ENCODE measurements around the gene APOOL. TPM values are rescaled to one million over a fixed set of nuclear protein-coding genes. Genes with fewer than 3 reads are reported as not detected.
A peak's percentile ranks its signal among the peaks of the same experiment; 100 is the strongest.

The APOOL gene
- total RNA-seq, 4 donors from 2014 or later: 1.1 to 11.2 (median 7.2) TPM

DNA sequence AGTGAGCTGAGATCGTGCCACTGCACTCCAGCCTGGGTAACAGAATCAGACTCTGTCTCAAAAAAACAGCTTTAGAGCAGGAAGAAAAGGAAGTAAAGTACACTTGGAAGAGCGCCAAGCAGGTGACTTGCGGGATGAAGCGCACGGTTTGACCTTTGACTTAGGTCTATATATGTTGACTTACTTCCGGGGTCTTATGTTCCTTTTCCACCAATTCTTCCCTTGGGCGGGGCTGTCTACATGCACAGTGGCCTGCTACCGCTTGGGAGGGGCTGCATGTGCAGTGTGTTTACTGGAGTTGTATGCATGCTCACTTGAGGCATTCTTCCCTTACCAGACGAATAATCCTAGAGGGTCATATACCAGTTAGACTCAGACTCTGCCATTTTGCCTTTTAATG lies 108.6 kb downstream of the APOOL start:
- in situ Hi-C loops (cut with MboI; ENCODE audit: low pct_ligation_motif_present in 1 of 4, low pct_unique_long_range_greater_than_20kb in 1 of 4, low sequenced_read_pairs in 3 of 4) (loop anchor here (10.0 to 25.0 kb wide), 3 partner anchors 425 to 450 kb away; no protein-coding TSS in a partner anchor), intact Hi-C loops (cut with DNase I; ENCODE audit: low total_unique reads) (no loop called here)

DNA sequence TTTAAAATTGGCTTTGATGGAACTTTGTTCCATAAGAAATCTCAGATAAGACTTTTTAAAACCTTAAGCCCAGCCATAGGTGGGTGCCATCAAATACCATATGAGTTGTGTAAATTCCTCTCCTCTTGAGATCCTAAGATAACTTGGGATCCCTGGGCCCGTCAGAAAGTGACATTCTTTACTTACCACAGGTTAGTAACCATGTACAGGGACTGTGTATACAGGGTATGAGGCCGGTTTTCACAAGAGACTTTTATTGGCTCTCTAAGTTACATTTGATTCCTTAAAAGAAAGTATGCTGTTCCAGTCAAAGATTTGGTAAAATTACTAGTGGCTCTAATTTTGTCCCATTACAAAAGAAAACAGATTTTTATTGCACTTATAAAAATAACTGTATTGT lies 110.1 kb downstream of the APOOL start:
- no peaks in the 10 kb centered on the region for H3K36me3 ChIP-seq
- H3K27ac ChIP-seq: no peak overlapping the region
- TF ChIP-seq, protein P1, sequence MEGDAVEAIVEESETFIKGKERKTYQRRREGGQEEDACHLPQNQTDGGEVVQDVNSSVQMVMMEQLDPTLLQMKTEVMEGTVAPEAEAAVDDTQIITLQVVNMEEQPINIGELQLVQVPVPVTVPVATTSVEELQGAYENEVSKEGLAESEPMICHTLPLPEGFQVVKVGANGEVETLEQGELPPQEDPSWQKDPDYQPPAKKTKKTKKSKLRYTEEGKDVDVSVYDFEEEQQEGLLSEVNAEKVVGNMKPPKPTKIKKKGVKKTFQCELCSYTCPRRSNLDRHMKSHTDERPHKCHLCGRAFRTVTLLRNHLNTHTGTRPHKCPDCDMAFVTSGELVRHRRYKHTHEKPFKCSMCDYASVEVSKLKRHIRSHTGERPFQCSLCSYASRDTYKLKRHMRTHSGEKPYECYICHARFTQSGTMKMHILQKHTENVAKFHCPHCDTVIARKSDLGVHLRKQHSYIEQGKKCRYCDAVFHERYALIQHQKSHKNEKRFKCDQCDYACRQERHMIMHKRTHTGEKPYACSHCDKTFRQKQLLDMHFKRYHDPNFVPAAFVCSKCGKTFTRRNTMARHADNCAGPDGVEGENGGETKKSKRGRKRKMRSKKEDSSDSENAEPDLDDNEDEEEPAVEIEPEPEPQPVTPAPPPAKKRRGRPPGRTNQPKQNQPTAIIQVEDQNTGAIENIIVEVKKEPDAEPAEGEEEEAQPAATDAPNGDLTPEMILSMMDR (IDR thresholded peaks at IDR 0.05): no peak
- TF ChIP-seq POLR2A (IDR thresholded peaks at IDR 0.05) (no peak), EP300 (IDR thresholded peaks at IDR 0.05; ENCODE audit: low read depth) (no peak), POLR2AphosphoS5 (IDR thresholded peaks at IDR 0.05) (no peak)
- H3K27me3 ChIP-seq: no peaks in the 10 kb centered on the region
- intact Hi-C loops (cut with DNase I; ENCODE audit: low total_unique reads): no loop called here
- 58% methylated on average over 2 of the region's 2 CpGs; no CpG with 5 or more reads in 1 of the 2 donors for WGBS, 2 donors (ENCODE audit: low coverage in 1 of 2)
- H3K4me3 ChIP-seq: no peak overlapping the region
- in situ Hi-C loops (cut with MboI; ENCODE audit: low pct_ligation_motif_present in 1 of 4, low pct_unique_long_range_greater_than_20kb in 1 of 4, low sequenced_read_pairs in 3 of 4): loop anchor here (10.0 to 25.0 kb wide), 3 partner anchors 424 to 449 kb away; no protein-coding TSS in a partner anchor
- no peak for DNase-seq
- peaks cover 0 to 4% (median 1%) of the 10 kb centered on the region in 4 donors for H3K4me1 ChIP-seq
- no peaks in the 10 kb centered on the region for H3K9me3 ChIP-seq

More for the DNA sequence above, 108.6 kb downstream of the APOOL start:
- Histone ChIP-seq H3K27me3 (no peaks in the 10 kb centered on the region), H3K4me1 (peaks cover 0 to 4% (median 1%) of the 10 kb centered on the region in 4 donors), H3K9me3 (no peaks in the 10 kb centered on the region), H3K4me3 (no peak overlapping the region), H3K36me3 (no peaks in the 10 kb centered on the region), H3K27ac (peak overlapping the region in 2 of 4 donors; percentile 16 to 47)
- 45% methylated on average over 9 of the region's 9 CpGs; no CpG with 5 or more reads in 1 of the 2 donors for WGBS, 2 donors (ENCODE audit: low coverage in 1 of 2)
- DNase-seq: peak; percentile 65
- TF ChIP-seq POLR2AphosphoS5 (IDR thresholded peaks at IDR 0.05): peak in 1 of 3 donors; percentile 48
- TF ChIP-seq EP300 (IDR thresholded peaks at IDR 0.05; ENCODE audit: low read depth): no peak
- TF ChIP-seq, protein P1 (IDR thresholded peaks at IDR 0.05): no peak

DNA sequence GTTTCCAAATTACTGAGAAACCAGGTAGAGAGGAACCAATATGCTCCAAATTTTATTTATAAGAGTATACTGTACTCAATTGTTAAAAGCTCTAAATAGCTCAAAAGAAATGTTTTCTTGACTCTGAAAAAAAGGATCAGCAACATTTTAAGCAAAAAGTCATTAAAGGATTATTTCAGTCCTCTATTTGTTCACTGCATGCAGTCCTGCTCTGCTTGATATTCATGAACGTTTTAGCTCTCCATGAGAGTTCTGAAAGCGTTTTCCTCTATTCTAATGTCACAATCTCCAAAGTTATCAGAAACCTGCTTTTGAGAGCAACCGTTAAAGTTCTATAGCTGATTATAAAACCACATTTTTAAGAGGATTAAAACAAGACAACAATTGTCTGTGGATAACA lies 110.5 kb downstream of the APOOL start:
- Histone ChIP-seq H3K9me3 (no peaks in the 10 kb centered on the region), H3K27me3 (no peaks in the 10 kb centered on the region), H3K4me1 (peaks cover 0 to 4% (median 1%) of the 10 kb centered on the region in 4 donors), H3K36me3 (no peaks in the 10 kb centered on the region), H3K27ac (no peak overlapping the region), H3K4me3 (no peak overlapping the region)
- in situ Hi-C loops (cut with MboI; ENCODE audit: low pct_ligation_motif_present in 1 of 4, low pct_unique_long_range_greater_than_20kb in 1 of 4, low sequenced_read_pairs in 3 of 4): loop anchor here (10.0 to 25.0 kb wide), 3 partner anchors 423 to 448 kb away; no protein-coding TSS in a partner anchor
- 76 to 100% methylated on average over 1 to 3 of the region's 3 CpGs for WGBS, 2 donors (ENCODE audit: low coverage in 1 of 2)
- intact Hi-C loops (cut with DNase I; ENCODE audit: low total_unique reads): no loop called here
- TF ChIP-seq POLR2AphosphoS5 (IDR thresholded peaks at IDR 0.05): no peak
- TF ChIP-seq, protein P1 (IDR thresholded peaks at IDR 0.05): no peak
- TF ChIP-seq POLR2A (IDR thresholded peaks at IDR 0.05): no peak
- no peak for TF ChIP-seq EP300 (IDR thresholded peaks at IDR 0.05; ENCODE audit: low read depth)
- no peak for DNase-seq

DNA sequence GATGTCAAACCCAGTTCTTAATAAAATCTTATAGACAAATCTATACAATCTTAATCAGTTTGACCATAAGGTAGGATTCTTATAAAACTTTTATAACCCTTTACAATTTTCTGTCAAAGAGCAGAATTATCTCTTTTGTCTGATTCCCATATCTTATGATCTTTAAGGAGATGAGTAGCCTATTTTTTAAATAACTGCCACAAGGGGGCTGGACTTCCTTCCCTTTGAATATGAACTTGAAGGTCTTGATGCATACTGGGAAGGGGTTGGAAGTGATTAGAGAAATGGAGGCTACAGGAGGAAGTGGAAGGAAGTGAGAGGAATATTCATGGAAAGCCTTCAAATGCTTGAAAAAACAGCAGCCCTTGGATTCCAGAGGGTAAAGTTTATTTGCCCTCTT lies 111.1 kb downstream of the APOOL start:
- in situ Hi-C loops (cut with MboI; ENCODE audit: low pct_ligation_motif_present in 1 of 4, low pct_unique_long_range_greater_than_20kb in 1 of 4, low sequenced_read_pairs in 3 of 4) (loop anchor here (10.0 to 25.0 kb wide), 3 partner anchors 423 to 448 kb away; no protein-coding TSS in a partner anchor), intact Hi-C loops (cut with DNase I; ENCODE audit: low total_unique reads) (no loop called here)
- TF ChIP-seq, protein P1 (IDR thresholded peaks at IDR 0.05): no peak
- TF ChIP-seq POLR2AphosphoS5 (IDR thresholded peaks at IDR 0.05) (no peak), EP300 (IDR thresholded peaks at IDR 0.05; ENCODE audit: low read depth) (no peak), POLR2A (IDR thresholded peaks at IDR 0.05) (no peak)
- no peak overlapping the region for H3K27ac ChIP-seq
- no peaks in the 10 kb centered on the region for H3K9me3 ChIP-seq
- H3K4me3 ChIP-seq: no peak overlapping the region
- no peaks in the 10 kb centered on the region for H3K27me3 ChIP-seq
- peaks cover 0 to 4% (median 1%) of the 10 kb centered on the region in 4 donors for H3K4me1 ChIP-seq
- H3K36me3 ChIP-seq: no peaks in the 10 kb centered on the region
- DNase-seq: no peak

All from transverse colon (tissue), 4 donors.